Astrocyte (in vitro differentiated cells and primary cell): ENCODE results near the gene CNTNAP4.

Experiments used
- EZH2 ChIP-seq: IDR thresholded peaks from 2 replicates; pipeline ENCODE4 v1.6.1; 2012; ENCODE audit warnings: mild to moderate bottlenecking, low read length, inconsistent platforms; ENCODE audit not compliant: insufficient read depth
- TF ChIP-seq, protein P1 (sequence below): IDR thresholded peaks from 2 replicates; pipeline ENCODE4 v1.5.1; 2011; ENCODE audit warnings: low read depth, mild to moderate bottlenecking, inconsistent platforms, low read length, moderate library complexity; ENCODE audit not compliant: insufficient read depth

- TF ChIP-seq, protein P1, sequence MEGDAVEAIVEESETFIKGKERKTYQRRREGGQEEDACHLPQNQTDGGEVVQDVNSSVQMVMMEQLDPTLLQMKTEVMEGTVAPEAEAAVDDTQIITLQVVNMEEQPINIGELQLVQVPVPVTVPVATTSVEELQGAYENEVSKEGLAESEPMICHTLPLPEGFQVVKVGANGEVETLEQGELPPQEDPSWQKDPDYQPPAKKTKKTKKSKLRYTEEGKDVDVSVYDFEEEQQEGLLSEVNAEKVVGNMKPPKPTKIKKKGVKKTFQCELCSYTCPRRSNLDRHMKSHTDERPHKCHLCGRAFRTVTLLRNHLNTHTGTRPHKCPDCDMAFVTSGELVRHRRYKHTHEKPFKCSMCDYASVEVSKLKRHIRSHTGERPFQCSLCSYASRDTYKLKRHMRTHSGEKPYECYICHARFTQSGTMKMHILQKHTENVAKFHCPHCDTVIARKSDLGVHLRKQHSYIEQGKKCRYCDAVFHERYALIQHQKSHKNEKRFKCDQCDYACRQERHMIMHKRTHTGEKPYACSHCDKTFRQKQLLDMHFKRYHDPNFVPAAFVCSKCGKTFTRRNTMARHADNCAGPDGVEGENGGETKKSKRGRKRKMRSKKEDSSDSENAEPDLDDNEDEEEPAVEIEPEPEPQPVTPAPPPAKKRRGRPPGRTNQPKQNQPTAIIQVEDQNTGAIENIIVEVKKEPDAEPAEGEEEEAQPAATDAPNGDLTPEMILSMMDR: no peak
- no peak for TF ChIP-seq EZH2
Measured at GRCh38 chr16:76346210-76346609, 69.0 kb downstream of the CNTNAP4 start.
